DND-41 (cell line): ENCODE data around the gene CARS1.

Experiments
- ATAC-seq: fragments of 200-7000 bp; cut with Tn5 transposase; 3 replicates; pipeline ENCODE4 v1.9.1; 2021; ENCODE audit warnings: low read depth; ENCODE audit not compliant: insufficient read depth
- DNase-seq: peaks from one replicate; pipeline ENCODE4 v3.0.0-alpha.2; 2020
- H2AFZ ChIP-seq: 2 replicates; pipeline ENCODE4 v1.6.0; 2012; ENCODE audit warnings: low read depth, low read length
- H3K27ac ChIP-seq: 2 replicates; pipeline ENCODE4 v1.5.1; 2012; ENCODE audit warnings: low read length, inconsistent platforms
- H3K27me3 ChIP-seq: fragments of 200-600 bp; sonication (generic); 2 replicates; pipeline ENCODE4 v1.6.0; 2012; ENCODE audit warnings: low read length, mild to moderate bottlenecking, inconsistent platforms; ENCODE audit not compliant: insufficient read depth, poor library complexity
- H3K36me3 ChIP-seq: 2 replicates; pipeline ENCODE4 v1.5.1; 2012; ENCODE audit warnings: low read length, inconsistent platforms; ENCODE audit not compliant: insufficient read depth
- H3K4me1 ChIP-seq: 2 replicates; pipeline ENCODE4 v1.5.1; 2012; ENCODE audit warnings: mild to moderate bottlenecking, low read length; ENCODE audit not compliant: insufficient read depth
- H3K4me2 ChIP-seq: 2 replicates; pipeline ENCODE4 v1.6.0; 2012; ENCODE audit warnings: mild to moderate bottlenecking, moderate library complexity, low read length, inconsistent platforms; ENCODE audit not compliant: insufficient read depth
- H3K4me3 ChIP-seq, 2 experiments: fragments of 200-600 bp in 1 of 2; shearing (Covaris generic) in 1 of 2; 2 replicates each; pipeline ENCODE4 v1.5.1; 2012 to 2016; ENCODE audit warnings: inconsistent platforms in 2 of 2, low read length in 2 of 2, mild to moderate bottlenecking in 2 of 2, low read depth in 1 of 2, moderate library complexity in 1 of 2
- H3K79me2 ChIP-seq: 2 replicates; pipeline ENCODE4 v1.6.0; 2012; ENCODE audit warnings: low read length, inconsistent platforms; ENCODE audit not compliant: insufficient read depth
- H3K9ac ChIP-seq: 2 replicates; pipeline ENCODE4 v1.6.0; 2012; ENCODE audit warnings: low read depth, mild to moderate bottlenecking, inconsistent platforms, low read length, moderate library complexity
- H3K9me3 ChIP-seq: 2 replicates; pipeline ENCODE4 v1.5.1; 2012; ENCODE audit warnings: low read length, moderate library complexity, mild to moderate bottlenecking, inconsistent platforms; ENCODE audit not compliant: insufficient read depth, severe bottlenecking
- H4K20me1 ChIP-seq: 2 replicates; pipeline ENCODE4 v1.6.0; 2012; ENCODE audit warnings: low read length; ENCODE audit not compliant: insufficient read depth
- CTCF ChIP-seq: IDR thresholded peaks from 2 replicates; pipeline ENCODE4 v1.5.1; 2012; ENCODE audit warnings: borderline replicate concordance, low read length, moderate library complexity, mild to moderate bottlenecking; ENCODE audit not compliant: poor library complexity, severe bottlenecking; ENCODE audit errors: extremely low read depth
- EZH2 ChIP-seq: IDR thresholded peaks from 3 replicates; pipeline ENCODE4 v1.6.1; 2012; ENCODE audit warnings: borderline replicate concordance, low read depth, mild to moderate bottlenecking, moderate library complexity, low read length, inconsistent platforms; ENCODE audit not compliant: severe bottlenecking

CARS1 gene

GRCh38 chr11:2999464-2999998, 57.7 kb downstream of the CARS1 start:
- no peak overlapping the region for H3K9ac ChIP-seq
- ATAC-seq (no peak), DNase-seq (no peak)
- H3K9me3 ChIP-seq: no peaks in the 10 kb centered on the region
- no peak for TF ChIP-seq CTCF
- TF ChIP-seq EZH2: no peak
- no peak overlapping the region for H2AFZ ChIP-seq
- no peaks in the 10 kb centered on the region for H3K27me3 ChIP-seq
- H3K4me3 ChIP-seq: no peak overlapping the region
- H4K20me1 ChIP-seq: no peaks in the 10 kb centered on the region
- no peak overlapping the region for H3K27ac ChIP-seq
- H3K4me1 ChIP-seq: no peaks in the 10 kb centered on the region
- peaks cover 47% of the 10 kb centered on the region for H3K36me3 ChIP-seq
- no peaks in the 10 kb centered on the region for H3K79me2 ChIP-seq
- no peak overlapping the region for H3K4me2 ChIP-seq

GRCh38 chr11:2998073-2998850, 59.0 kb downstream of the CARS1 start:
- H3K9ac ChIP-seq: no peak overlapping the region
- 0 out of 2 replicates have a peak, but pooled peaks cover 2% of the 10 kb centered on the region for H3K79me2 ChIP-seq
- no peak for DNase-seq

DNA sequence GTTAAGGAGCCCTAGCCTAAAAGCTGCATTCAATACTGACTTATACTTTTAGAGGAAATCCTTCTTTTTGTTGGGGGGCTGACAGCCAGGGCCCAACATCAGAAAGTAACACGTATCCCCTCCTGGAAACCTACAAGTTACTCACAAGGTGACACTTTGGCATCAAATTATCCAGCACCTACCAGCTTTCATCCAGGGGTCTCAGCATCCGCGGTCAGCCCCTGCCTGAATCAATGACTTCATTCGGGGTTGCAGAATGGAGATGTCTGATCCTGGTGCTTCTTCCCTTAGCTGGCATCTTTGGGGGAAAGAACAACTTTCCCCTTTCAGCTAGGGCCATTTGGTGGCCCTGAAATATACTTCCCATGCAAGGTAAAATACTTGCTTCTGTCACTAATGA, 59.8 kb downstream of the CARS1 start:
- Histone ChIP-seq H3K36me3 (peaks cover 25% of the 10 kb centered on the region), H2AFZ (no peak overlapping the region), H3K79me2 (peaks cover 7% of the 10 kb centered on the region; the same call in 1 of the 2 replicates), H4K20me1 (no peaks in the 10 kb centered on the region), H3K9me3 (no peaks in the 10 kb centered on the region), H3K4me3 (no peak overlapping the region), H3K27me3 (no peaks in the 10 kb centered on the region), H3K9ac (no peak overlapping the region), H3K4me1 (peaks cover 10% of the 10 kb centered on the region), H3K4me2 (no peak overlapping the region), H3K27ac (no peak overlapping the region)
- ATAC-seq: no peak
- no peak for DNase-seq
- TF ChIP-seq CTCF (no peak), EZH2 (no peak)

More at GRCh38 chr11:2998073-2998850, 59.0 kb downstream of the CARS1 start:
- no peaks in the 10 kb centered on the region for H4K20me1 ChIP-seq
- H3K4me2 ChIP-seq: no peak overlapping the region
- no peak for ATAC-seq
- peaks cover 34% of the 10 kb centered on the region for H3K36me3 ChIP-seq
- no peak overlapping the region for H3K27ac ChIP-seq
- TF ChIP-seq EZH2 (no peak), CTCF (no peak)
- H2AFZ ChIP-seq: no peak overlapping the region
- peaks cover 4% of the 10 kb centered on the region for H3K4me1 ChIP-seq
- no peaks in the 10 kb centered on the region for H3K27me3 ChIP-seq
- H3K9me3 ChIP-seq: no peaks in the 10 kb centered on the region
- no peak overlapping the region for H3K4me3 ChIP-seq
